ENCODE results near the gene STARD7.

The STARD7 gene

DNA sequence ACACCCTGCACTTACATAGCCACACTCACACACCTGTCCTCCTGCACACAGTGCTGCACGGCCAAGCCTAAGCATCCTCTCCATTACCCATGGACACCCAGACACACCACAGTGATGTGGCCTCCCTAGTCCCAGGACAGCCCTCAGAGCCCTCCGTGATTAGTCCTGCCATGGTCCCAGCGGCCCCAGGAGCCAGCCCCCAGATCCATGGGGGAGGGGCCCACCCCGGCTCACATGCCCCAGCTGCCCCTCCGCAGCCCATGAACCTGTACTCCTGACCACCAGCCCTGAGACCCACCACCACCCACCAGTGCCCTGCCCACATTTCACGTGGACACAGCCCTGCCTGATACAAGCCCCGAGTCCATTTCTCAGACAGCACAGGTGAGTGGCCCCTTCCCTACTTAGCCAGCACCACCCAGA lies 55.3 kb downstream of the STARD7 start (continued):
- no peak for TF ChIP-seq ZSCAN4 (tag by site-specific recombination; IDR thresholded peaks at IDR 0.05)
- no peak for TF ChIP-seq ZNF175 (tag by site-specific recombination; IDR thresholded peaks at IDR 0.05)
- TF ChIP-seq ZNF362 (tag by site-specific recombination; IDR thresholded peaks at IDR 0.05), result no peak
- no peak for TF ChIP-seq KLF1 (tag by site-specific recombination; IDR thresholded peaks at IDR 0.05)
- TF ChIP-seq, protein P1, sequence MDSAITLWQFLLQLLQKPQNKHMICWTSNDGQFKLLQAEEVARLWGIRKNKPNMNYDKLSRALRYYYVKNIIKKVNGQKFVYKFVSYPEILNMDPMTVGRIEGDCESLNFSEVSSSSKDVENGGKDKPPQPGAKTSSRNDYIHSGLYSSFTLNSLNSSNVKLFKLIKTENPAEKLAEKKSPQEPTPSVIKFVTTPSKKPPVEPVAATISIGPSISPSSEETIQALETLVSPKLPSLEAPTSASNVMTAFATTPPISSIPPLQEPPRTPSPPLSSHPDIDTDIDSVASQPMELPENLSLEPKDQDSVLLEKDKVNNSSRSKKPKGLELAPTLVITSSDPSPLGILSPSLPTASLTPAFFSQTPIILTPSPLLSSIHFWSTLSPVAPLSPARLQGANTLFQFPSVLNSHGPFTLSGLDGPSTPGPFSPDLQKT (IDR thresholded peaks at IDR 0.05; ENCODE audit: borderline replicate concordance, low read depth, low read length), result no peak
- no peak for TF ChIP-seq ZNF530 (tag by site-specific recombination; IDR thresholded peaks at IDR 0.05; ENCODE audit: low read depth)
- TF ChIP-seq, protein P2, sequence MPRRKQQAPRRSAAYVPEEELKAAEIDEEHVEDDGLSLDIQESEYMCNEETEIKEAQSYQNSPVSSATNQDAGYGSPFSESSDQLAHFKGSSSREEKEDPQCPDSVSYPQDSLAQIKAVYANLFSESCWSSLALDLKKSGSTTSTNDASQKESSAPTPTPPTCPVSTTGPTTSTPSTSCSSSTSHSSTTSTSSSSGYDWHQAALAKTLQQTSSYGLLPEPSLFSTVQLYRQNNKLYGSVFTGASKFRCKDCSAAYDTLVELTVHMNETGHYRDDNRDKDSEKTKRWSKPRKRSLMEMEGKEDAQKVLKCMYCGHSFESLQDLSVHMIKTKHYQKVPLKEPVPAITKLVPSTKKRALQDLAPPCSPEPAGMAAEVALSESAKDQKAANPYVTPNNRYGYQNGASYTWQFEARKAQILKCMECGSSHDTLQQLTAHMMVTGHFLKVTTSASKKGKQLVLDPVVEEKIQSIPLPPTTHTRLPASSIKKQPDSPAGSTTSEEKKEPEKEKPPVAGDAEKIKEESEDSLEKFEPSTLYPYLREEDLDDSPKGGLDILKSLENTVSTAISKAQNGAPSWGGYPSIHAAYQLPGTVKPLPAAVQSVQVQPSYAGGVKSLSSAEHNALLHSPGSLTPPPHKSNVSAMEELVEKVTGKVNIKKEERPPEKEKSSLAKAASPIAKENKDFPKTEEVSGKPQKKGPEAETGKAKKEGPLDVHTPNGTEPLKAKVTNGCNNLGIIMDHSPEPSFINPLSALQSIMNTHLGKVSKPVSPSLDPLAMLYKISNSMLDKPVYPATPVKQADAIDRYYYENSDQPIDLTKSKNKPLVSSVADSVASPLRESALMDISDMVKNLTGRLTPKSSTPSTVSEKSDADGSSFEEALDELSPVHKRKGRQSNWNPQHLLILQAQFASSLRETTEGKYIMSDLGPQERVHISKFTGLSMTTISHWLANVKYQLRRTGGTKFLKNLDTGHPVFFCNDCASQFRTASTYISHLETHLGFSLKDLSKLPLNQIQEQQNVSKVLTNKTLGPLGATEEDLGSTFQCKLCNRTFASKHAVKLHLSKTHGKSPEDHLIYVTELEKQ (tag by site-specific recombination; IDR thresholded peaks at IDR 0.05; ENCODE audit: borderline replicate concordance), result no peak
- no peak for TF ChIP-seq ZNF692 (tag by site-specific recombination; IDR thresholded peaks at IDR 0.05)

GRCh38 chr2:96152304-96153161 lies 56.1 kb downstream of the STARD7 start:
- Histone ChIP-seq H3K9me3 (ENCODE audit: control insufficient read depth, insufficient read depth, low read depth, low read length) (no peaks in the 10 kb centered on the region), H3K4me1 (ENCODE audit: control insufficient read depth, insufficient read depth, low read length) (peaks cover 8% of the 10 kb centered on the region; the same call in 1 of the 2 replicates), H3K36me3 (ENCODE audit: control insufficient read depth in 2 of 2, insufficient read depth in 1 of 2, low read length in 2 of 2) (no peaks in the 10 kb centered on the region), H3K4me3 (ENCODE audit: low read depth, low read length) (no peak overlapping the region), H3K27ac (ENCODE audit: extremely low read depth, low read depth, low read length) (no peak overlapping the region)
- ChIA-PET POLR2A (no interaction called here), CTCF (interaction anchor here (0.6 to 1.1 kb wide), 3 partner anchors 13 to 87 kb away, joined by 3 read pairs; no protein-coding TSS in a partner anchor)
- TF ChIP-seq ZNF404 (tag by site-specific recombination; IDR thresholded peaks at IDR 0.05) (no peak), ZNF16 (tag by site-specific recombination; IDR thresholded peaks at IDR 0.05; ENCODE audit: low read depth) (no peak), KLF9 (tag by site-specific recombination; IDR thresholded peaks at IDR 0.05; ENCODE audit: low read depth) (no peak), ZNF624 (tag by site-specific recombination; IDR thresholded peaks at IDR 0.05) (no peak), ZIC2 (tag by site-specific recombination; IDR thresholded peaks at IDR 0.05) (peak; percentile 43)

Measured in HEK293 (cell line).